Spleen (tissue), 7 donors: ENCODE results near the gene NPHS1.

Source experiments
- POLR2A ChIP-seq, 3 donors: fragments of 450-650 bp; IDR thresholded peaks; one replicate each; pipeline ENCODE4 v1.5.1; 2017; ENCODE audit warnings: antibody characterized with exemption in 3 of 3, mild to moderate bottlenecking in 1 of 3
- TF ChIP-seq, protein P1 (sequence below), 11 experiments: fragments of 200-600 bp in 7 of 11; fragments of 450-650 bp in 4 of 11; sonication (generic) in 4 of 11; IDR thresholded peaks in 8 of 11; conservative IDR thresholded peaks in 3 of 11; 1 replicate in 7 of 11; 2 replicates in 4 of 11; pipeline versions ENCODE4 v1.4.0 to v1.8.0; 2016 to 2021; ENCODE audit warnings: antibody characterized with exemption in 11 of 11, inconsistent platforms in 4 of 11, mild to moderate bottlenecking in 1 of 11
- donor health status: DM: no; HTN: no; CAD: no; lungs with moderate emphysema.
- donor health status: DM: no; HTN: no; CAD: no.
- donor health status: DM: no; HTN: no; CAD: no.

DNA sequence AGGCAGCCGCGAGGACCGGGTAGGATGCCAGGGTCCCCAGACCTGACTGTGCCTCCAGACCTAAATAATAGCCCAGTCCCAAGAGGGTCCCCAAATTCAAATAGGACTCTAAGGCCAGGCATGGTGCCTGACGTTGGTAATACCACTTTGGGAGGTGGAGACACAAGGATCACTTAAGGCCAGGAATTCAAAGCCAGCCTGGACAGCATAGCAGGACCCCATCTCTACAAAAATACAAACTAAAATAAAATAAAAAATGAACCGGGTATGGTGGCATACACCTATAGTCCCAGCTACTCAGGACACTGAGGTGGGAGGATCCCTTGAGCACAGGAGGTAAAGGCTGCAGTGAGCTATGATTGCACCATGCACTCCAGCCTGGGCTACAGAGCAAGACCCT, 10.7 kb upstream of the NPHS1 start:
- TF ChIP-seq POLR2A (IDR thresholded peaks at IDR 0.05): no peak
- TF ChIP-seq, protein P1, sequence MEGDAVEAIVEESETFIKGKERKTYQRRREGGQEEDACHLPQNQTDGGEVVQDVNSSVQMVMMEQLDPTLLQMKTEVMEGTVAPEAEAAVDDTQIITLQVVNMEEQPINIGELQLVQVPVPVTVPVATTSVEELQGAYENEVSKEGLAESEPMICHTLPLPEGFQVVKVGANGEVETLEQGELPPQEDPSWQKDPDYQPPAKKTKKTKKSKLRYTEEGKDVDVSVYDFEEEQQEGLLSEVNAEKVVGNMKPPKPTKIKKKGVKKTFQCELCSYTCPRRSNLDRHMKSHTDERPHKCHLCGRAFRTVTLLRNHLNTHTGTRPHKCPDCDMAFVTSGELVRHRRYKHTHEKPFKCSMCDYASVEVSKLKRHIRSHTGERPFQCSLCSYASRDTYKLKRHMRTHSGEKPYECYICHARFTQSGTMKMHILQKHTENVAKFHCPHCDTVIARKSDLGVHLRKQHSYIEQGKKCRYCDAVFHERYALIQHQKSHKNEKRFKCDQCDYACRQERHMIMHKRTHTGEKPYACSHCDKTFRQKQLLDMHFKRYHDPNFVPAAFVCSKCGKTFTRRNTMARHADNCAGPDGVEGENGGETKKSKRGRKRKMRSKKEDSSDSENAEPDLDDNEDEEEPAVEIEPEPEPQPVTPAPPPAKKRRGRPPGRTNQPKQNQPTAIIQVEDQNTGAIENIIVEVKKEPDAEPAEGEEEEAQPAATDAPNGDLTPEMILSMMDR (IDR thresholded peaks at IDR 0.05 in 8 of 11, conservative IDR thresholded peaks at IDR 0.05 in 3 of 11): no peak
